CD4-positive, alpha-beta T cell treated with Interleukin-15 for 4 hours (primary cell): Measurements from ENCODE around the gene FRAT1.

Source experiments
- DNase-seq: peaks from one replicate; pipeline ENCODE4 v3.0.0-alpha.2; 2020; ENCODE audit warnings: low spot score

FRAT1 gene

GRCh38 chr10:97367126-97367649, 48.1 kb downstream of the FRAT1 start:
- no peak for DNase-seq
